Measurements from ENCODE around the gene CEP85L. TPM values are rescaled to one million over a fixed set of nuclear protein-coding genes. Genes with fewer than 3 reads are reported as not detected.

CEP85L gene
- total and polyA plus RNA-seq, 2 experiments from 2014 or later: 12.4 to 13.0 TPM

DNA sequence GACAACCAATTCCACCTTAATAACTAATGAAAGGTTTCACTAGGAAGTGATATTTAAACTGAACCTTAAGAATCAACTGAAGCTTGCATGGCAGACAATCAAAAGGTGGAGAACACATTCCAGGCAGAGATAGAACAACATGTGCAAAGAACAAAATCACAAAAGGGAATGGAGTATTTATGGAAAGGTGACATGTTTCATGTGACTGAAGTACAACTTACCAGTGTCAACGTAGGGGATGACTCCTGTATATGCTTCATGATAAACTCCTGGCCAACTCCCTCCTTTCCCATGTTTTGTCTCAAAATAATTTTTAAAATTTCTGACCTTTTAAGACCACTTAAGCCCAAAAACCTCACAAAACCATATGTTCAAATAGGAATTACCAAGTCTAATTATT lies 96.7 kb downstream of the CEP85L start:
- Histone ChIP-seq H3K79me2 (ENCODE audit: insufficient read depth) (peaks cover 72% of the 10 kb centered on the region), H3K9me2 (ENCODE audit: insufficient read depth) (no peaks in the 10 kb centered on the region), H2AFZ (no peak overlapping the region), H3K36me3 (ENCODE audit: low read depth) (no peaks in the 10 kb centered on the region), H3K9me3 (ENCODE audit: low read depth) (no peaks in the 10 kb centered on the region), H3K4me2 (ENCODE audit: unreplicated experiment) (no peak overlapping the region), H4K20me1 (ENCODE audit: insufficient read depth) (no peaks in the 10 kb centered on the region), H3K9ac (no peak overlapping the region), H3F3A (ENCODE audit: insufficient read depth) (peaks cover 36% of the 10 kb centered on the region), H3K27me3 (replicated peaks; ENCODE audit: insufficient read depth) (no peaks in the 10 kb centered on the region), H3K27ac (no peak overlapping the region), H3K4me3 (no peak overlapping the region), H3K4me1 (ENCODE audit: insufficient read depth) (peaks cover 58% of the 10 kb centered on the region)
- no peak for TF ChIP-seq EZH2 (IDR thresholded peaks at IDR 0.05; ENCODE audit: insufficient read depth, poor library complexity, severe bottlenecking)
- TF ChIP-seq EZH2phosphoT487 (IDR thresholded peaks at IDR 0.05; ENCODE audit: insufficient read depth, low read depth): no peak
- no peak for DNase-seq
- in situ Hi-C loops (cut with MboI): no loop called here
- 35 to 52% methylated on average over 1 of the region's 1 CpG for WGBS, 2 experiments (ENCODE audit: low coverage in 1 of 2, low lambda C conversion rate in 2 of 2, missing lambda C conversion rate in 2 of 2)

DNA sequence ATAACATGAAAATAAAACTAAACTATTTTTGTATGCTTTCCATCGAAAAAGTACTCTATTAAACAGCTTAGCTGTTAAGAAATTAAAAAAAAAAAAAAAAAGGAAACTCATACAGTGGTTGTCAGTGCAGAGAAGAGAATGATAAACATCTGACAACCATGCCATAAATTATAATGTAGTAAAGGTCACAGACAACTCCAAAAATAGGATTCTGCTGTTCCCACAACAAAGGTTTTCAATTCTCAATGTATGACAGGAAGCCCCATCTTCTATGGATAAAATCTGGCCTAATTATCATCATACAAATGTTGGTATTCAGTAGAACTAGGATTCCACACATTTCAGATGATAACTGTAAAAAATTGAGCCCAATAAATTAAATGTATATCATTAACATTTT lies 98.3 kb downstream of the CEP85L start:
- no peak for TF ChIP-seq EZH2 (IDR thresholded peaks at IDR 0.05; ENCODE audit: insufficient read depth, poor library complexity, severe bottlenecking)
- TF ChIP-seq EZH2phosphoT487 (IDR thresholded peaks at IDR 0.05; ENCODE audit: insufficient read depth, low read depth): no peak
- no peaks in the 10 kb centered on the region for H3K9me3 ChIP-seq (ENCODE audit: low read depth)
- H3K79me2 ChIP-seq (ENCODE audit: insufficient read depth): peaks cover 72% of the 10 kb centered on the region
- H3K27ac ChIP-seq: no peak overlapping the region
- no peaks in the 10 kb centered on the region for H3K9me2 ChIP-seq (ENCODE audit: insufficient read depth)
- 7% methylated on average over 1 of the region's 1 CpG for WGBS, 2 experiments (ENCODE audit: low coverage in 1 of 2, low lambda C conversion rate in 2 of 2, missing lambda C conversion rate in 2 of 2)
- H3K36me3 ChIP-seq (ENCODE audit: low read depth): no peaks in the 10 kb centered on the region
- peaks cover 30% of the 10 kb centered on the region for H3F3A ChIP-seq (ENCODE audit: insufficient read depth)
- H2AFZ ChIP-seq: no peak overlapping the region
- no peaks in the 10 kb centered on the region for H3K27me3 ChIP-seq (replicated peaks; ENCODE audit: insufficient read depth)
- peaks cover 47% of the 10 kb centered on the region for H3K4me1 ChIP-seq (ENCODE audit: insufficient read depth)
- DNase-seq: no peak
- no peak overlapping the region for H3K9ac ChIP-seq
- H4K20me1 ChIP-seq (ENCODE audit: insufficient read depth): no peaks in the 10 kb centered on the region
- no peak overlapping the region for H3K4me3 ChIP-seq
- in situ Hi-C loops (cut with MboI): no loop called here
- peak overlapping the region; percentile 11 for H3K4me2 ChIP-seq (ENCODE audit: unreplicated experiment)

DNA sequence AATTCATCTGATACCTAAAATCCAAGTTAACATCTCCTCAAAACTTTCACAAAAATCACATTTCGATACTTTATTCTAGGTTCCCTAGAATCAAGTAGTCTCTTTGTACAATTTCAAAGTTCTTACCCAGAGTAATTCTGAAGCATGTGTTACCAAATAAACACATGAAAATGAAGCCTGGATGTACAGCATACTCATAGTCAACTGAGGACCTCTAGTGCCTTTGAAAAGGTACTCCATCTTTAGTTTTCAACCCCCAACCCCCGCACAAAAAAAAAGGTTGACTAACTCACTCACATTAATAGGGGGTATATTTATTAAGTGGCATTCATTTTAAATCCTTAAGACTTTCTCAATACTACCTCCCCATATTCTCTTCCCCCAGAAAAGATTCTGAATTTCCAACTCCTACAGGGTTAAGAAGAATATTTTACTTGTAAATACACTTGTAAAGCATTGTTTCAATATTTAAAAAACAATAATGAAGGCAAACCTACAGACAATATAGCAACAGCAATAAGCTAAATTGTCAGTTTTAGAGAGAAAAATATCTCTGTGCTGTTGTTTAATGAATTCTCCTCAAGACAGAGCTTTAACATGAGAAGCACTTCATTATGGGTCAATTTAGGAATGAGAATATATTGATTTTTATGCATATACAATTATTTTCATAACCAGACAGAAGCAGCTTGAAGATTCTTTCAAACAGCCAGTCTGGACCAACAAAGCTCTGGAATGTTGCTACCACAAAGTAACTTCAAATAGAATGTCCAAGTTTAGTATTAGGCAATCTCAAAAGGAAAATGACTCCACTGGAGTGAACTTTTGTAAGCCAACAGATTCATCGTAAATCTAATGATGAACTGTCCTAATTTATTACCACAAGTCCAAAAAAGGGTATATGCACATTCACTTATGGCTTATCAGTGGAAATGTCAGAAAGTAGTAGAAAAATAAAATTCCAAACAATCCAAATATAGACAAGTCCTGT lies 100.0 kb downstream of the CEP85L start:
- no peaks in the 10 kb centered on the region for H4K20me1 ChIP-seq (ENCODE audit: insufficient read depth)
- H3K9me3 ChIP-seq (ENCODE audit: low read depth): no peaks in the 10 kb centered on the region
- H3K9ac ChIP-seq: peak overlapping the region; percentile 61
- WGBS, 2 experiments (ENCODE audit: low coverage in 1 of 2, low lambda C conversion rate in 2 of 2, missing lambda C conversion rate in 2 of 2): 1 to 2% methylated on average over 3 of the region's 3 CpGs
- no peak overlapping the region for H2AFZ ChIP-seq
- no peaks in the 10 kb centered on the region for H3K9me2 ChIP-seq (ENCODE audit: insufficient read depth)
- H3K4me2 ChIP-seq (ENCODE audit: unreplicated experiment): peak overlapping the region; percentile 75
- peak overlapping the region; percentile 49 for H3K4me3 ChIP-seq
- peaks cover 49% of the 10 kb centered on the region for H3K4me1 ChIP-seq (ENCODE audit: insufficient read depth)
- DNase-seq: peak; percentile 86
- H3K27ac ChIP-seq: peak overlapping the region; percentile 75
- peaks cover 30% of the 10 kb centered on the region for H3F3A ChIP-seq (ENCODE audit: insufficient read depth)
- H3K36me3 ChIP-seq (ENCODE audit: low read depth): no peaks in the 10 kb centered on the region
- in situ Hi-C loops (cut with MboI): no loop called here
- H3K27me3 ChIP-seq (replicated peaks; ENCODE audit: insufficient read depth): no peaks in the 10 kb centered on the region
- no peak for TF ChIP-seq EZH2phosphoT487 (IDR thresholded peaks at IDR 0.05; ENCODE audit: insufficient read depth, low read depth)
- no peak for TF ChIP-seq EZH2 (IDR thresholded peaks at IDR 0.05; ENCODE audit: insufficient read depth, poor library complexity, severe bottlenecking)
- H3K79me2 ChIP-seq (ENCODE audit: insufficient read depth): peaks cover 74% of the 10 kb centered on the region

DNA sequence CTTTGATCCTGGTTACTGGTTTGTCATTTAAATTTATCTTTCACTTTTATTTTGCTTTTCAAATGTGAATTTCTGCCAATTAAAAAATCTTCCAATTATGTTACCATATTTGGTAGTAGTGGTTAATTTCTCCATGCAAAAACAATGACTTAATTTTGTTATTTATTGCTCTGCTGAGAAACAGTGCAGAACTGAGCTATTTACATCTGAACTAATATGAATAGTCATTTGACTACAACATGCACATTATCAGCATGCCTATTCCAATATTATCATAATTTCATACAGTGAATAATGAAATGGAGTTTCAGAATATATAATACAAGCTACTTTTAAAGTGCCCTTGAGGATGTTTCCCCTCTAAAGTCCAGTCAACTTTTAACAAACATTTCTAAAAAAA lies 102.8 kb downstream of the CEP85L start:
- in situ Hi-C loops (cut with MboI): no loop called here
- peaks cover 50% of the 10 kb centered on the region for H3K4me1 ChIP-seq (ENCODE audit: insufficient read depth)

More for the DNA sequence above, 102.8 kb downstream of the CEP85L start:
- DNase-seq: no peak
- no peak overlapping the region for H3K4me3 ChIP-seq
- H3K9ac ChIP-seq: no peak overlapping the region
- no peaks in the 10 kb centered on the region for H4K20me1 ChIP-seq (ENCODE audit: insufficient read depth)
- TF ChIP-seq EZH2phosphoT487 (IDR thresholded peaks at IDR 0.05; ENCODE audit: insufficient read depth, low read depth) (no peak), EZH2 (IDR thresholded peaks at IDR 0.05; ENCODE audit: insufficient read depth, poor library complexity, severe bottlenecking) (no peak)
- H3K9me2 ChIP-seq (ENCODE audit: insufficient read depth): no peaks in the 10 kb centered on the region
- peaks cover 79% of the 10 kb centered on the region for H3K79me2 ChIP-seq (ENCODE audit: insufficient read depth)
- H3K36me3 ChIP-seq (ENCODE audit: low read depth): no peaks in the 10 kb centered on the region
- no peak overlapping the region for H3K27ac ChIP-seq
- H3F3A ChIP-seq (ENCODE audit: insufficient read depth): peaks cover 30% of the 10 kb centered on the region
- H3K27me3 ChIP-seq (replicated peaks; ENCODE audit: insufficient read depth): no peaks in the 10 kb centered on the region
- H3K4me2 ChIP-seq (ENCODE audit: unreplicated experiment): no peak overlapping the region
- H2AFZ ChIP-seq: no peak overlapping the region
- no peaks in the 10 kb centered on the region for H3K9me3 ChIP-seq (ENCODE audit: low read depth)
